Fibroblast of lung (primary cell): ENCODE measurements around the gene PSMD8. TPM values are rescaled to one million over a fixed set of nuclear protein-coding genes. Genes with fewer than 3 reads are reported as not detected.
A peak's percentile ranks its signal among the peaks of the same experiment; 100 is the strongest.

Experiments
- DNase-seq, 2 donors: peaks; one replicate each; pipeline versions ENCODE4 v3.0.0 to v3.0.0-alpha.2; 2010; ENCODE audit warnings: low read depth in 2 of 2
- H2AFZ ChIP-seq: 2 replicates; pipeline ENCODE4 v1.5.1; 2012; ENCODE audit warnings: low read length, control low read depth, inconsistent platforms
- H3K27ac ChIP-seq: 2 replicates; pipeline ENCODE4 v1.5.1; 2011; ENCODE audit warnings: low read length, control low read depth; ENCODE audit not compliant: insufficient read depth
- H3K27me3 ChIP-seq: 2 replicates; pipeline ENCODE4 v1.5.1; 2011; ENCODE audit warnings: mild to moderate bottlenecking, low read length; ENCODE audit not compliant: control insufficient read depth, insufficient read depth
- H3K36me3 ChIP-seq: 2 replicates; pipeline ENCODE4 v1.5.1; 2011; ENCODE audit warnings: low read length; ENCODE audit not compliant: control insufficient read depth, insufficient read depth
- H3K4me1 ChIP-seq: 2 replicates; pipeline ENCODE4 v1.5.1; 2011; ENCODE audit warnings: low read length; ENCODE audit not compliant: control insufficient read depth, insufficient read depth; ENCODE audit errors: extremely low read depth
- H3K4me2 ChIP-seq: 2 replicates; pipeline ENCODE4 v1.5.1; 2011; ENCODE audit warnings: low read length, control low read depth; ENCODE audit not compliant: insufficient read depth; ENCODE audit errors: extremely low read depth
- H3K4me3 ChIP-seq, 4 experiments: fragments of 200-600 bp in 1 of 4; sonication (generic) in 1 of 4; replicated peaks in 1 of 4; 2 replicates each; pipeline ENCODE4 v1.5.1; 2011 to 2016; ENCODE audit warnings: low read length in 4 of 4, low read depth in 3 of 4, mild to moderate bottlenecking in 3 of 4, control low read depth in 2 of 4, inconsistent platforms in 1 of 4, mixed read lengths in 1 of 4; ENCODE audit not compliant: insufficient read depth in 1 of 4; ENCODE audit errors: control extremely low read depth in 1 of 4
- H3K79me2 ChIP-seq: 2 replicates; pipeline ENCODE4 v1.5.1; 2012; ENCODE audit warnings: mild to moderate bottlenecking, low read length, inconsistent platforms; ENCODE audit not compliant: control insufficient read depth, insufficient read depth
- H3K9ac ChIP-seq: 2 replicates; pipeline ENCODE4 v1.5.1; 2011; ENCODE audit warnings: mild to moderate bottlenecking, low read length, control low read depth; ENCODE audit not compliant: insufficient read depth
- H3K9me3 ChIP-seq: 2 replicates; pipeline ENCODE4 v1.5.1; 2012; ENCODE audit warnings: low read depth, low read length; ENCODE audit not compliant: control insufficient read depth, insufficient read depth
- H4K20me1 ChIP-seq: 2 replicates; pipeline ENCODE4 v1.5.1; 2011; ENCODE audit warnings: low read length; ENCODE audit not compliant: control insufficient read depth, insufficient read depth; ENCODE audit errors: extremely low read depth
- EZH2 ChIP-seq: IDR thresholded peaks from 2 replicates; pipeline ENCODE4 v1.5.1; 2012; ENCODE audit warnings: low read length, control low read depth, mild to moderate bottlenecking; ENCODE audit errors: missing control alignments
- polyA plus RNA-seq, 2 donors: library from polyadenylated mRNA; depleted of rRNA in 1 of 2; stranded (reverse) in 1 of 2; unstranded in 1 of 2; fragments of >200 nt; gene quantifications; 2 replicates each; pipeline ENCODE4 v1.2.1, GENCODE V29; 2011 to 2012; ENCODE audit warnings: missing spikeins in 1 of 2
- total RNA-seq: library from RNA; depleted of rRNA; stranded (reverse); fragments of >200 nt; gene quantifications from 2 replicates; pipeline ENCODE4 v1.2.1, GENCODE V29; 2014
- TF ChIP-seq, protein P1 (sequence below), 2 donors: IDR thresholded peaks in 1 of 2; conservative IDR thresholded peaks in 1 of 2; 1 replicate in 1 of 2; 2 replicates in 1 of 2; pipeline ENCODE4 v1.5.1; 2011 to 2012; ENCODE audit warnings: low read length in 2 of 2, control low read depth in 1 of 2, inconsistent platforms in 1 of 2, low read depth in 1 of 2, mild to moderate bottlenecking in 1 of 2

PSMD8 gene
- total and polyA plus RNA-seq, 2 donors (not counting 1 experiment from before 2014, with no cell fraction given): 217 to 287 TPM

DNA sequence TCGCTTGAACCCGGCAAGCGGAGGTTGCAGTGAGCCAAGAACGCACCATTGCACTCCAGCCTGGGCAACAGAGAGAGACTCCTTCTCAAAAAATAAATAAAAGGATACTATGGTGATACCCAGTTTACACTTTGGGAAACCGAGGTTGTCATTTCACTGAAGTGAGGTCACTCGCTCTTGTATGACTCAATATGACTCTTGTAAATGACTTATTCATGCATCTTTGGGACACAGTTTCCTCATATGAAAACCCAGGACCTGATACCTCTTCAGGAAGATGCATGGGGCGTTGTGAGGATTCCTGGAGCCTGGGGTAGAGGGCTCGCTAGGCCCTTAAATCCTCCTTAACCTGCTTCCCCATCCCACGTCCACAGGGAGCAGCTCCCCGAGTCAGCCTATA lies 4.5 kb downstream of the PSMD8 start:
- Histone ChIP-seq H3K4me3 (no peak overlapping the region), H3K79me2 (peaks cover 34% of the 10 kb centered on the region), H3K9ac (no peak overlapping the region), H3K27me3 (no peaks in the 10 kb centered on the region), H2AFZ (no peak overlapping the region), H3K4me1 (peaks cover 7% of the 10 kb centered on the region), H3K4me2 (no peak overlapping the region), H4K20me1 (no peaks in the 10 kb centered on the region), H3K9me3 (no peaks in the 10 kb centered on the region), H3K36me3 (peaks cover 19% of the 10 kb centered on the region), H3K27ac (no peak overlapping the region)
- peak in 1 of 2 donors; percentile 32 for DNase-seq
- no peak for TF ChIP-seq EZH2
- TF ChIP-seq, protein P1, sequence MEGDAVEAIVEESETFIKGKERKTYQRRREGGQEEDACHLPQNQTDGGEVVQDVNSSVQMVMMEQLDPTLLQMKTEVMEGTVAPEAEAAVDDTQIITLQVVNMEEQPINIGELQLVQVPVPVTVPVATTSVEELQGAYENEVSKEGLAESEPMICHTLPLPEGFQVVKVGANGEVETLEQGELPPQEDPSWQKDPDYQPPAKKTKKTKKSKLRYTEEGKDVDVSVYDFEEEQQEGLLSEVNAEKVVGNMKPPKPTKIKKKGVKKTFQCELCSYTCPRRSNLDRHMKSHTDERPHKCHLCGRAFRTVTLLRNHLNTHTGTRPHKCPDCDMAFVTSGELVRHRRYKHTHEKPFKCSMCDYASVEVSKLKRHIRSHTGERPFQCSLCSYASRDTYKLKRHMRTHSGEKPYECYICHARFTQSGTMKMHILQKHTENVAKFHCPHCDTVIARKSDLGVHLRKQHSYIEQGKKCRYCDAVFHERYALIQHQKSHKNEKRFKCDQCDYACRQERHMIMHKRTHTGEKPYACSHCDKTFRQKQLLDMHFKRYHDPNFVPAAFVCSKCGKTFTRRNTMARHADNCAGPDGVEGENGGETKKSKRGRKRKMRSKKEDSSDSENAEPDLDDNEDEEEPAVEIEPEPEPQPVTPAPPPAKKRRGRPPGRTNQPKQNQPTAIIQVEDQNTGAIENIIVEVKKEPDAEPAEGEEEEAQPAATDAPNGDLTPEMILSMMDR (conservative IDR thresholded peaks at IDR 0.05 in 1 of 2, IDR thresholded peaks at IDR 0.05 in 1 of 2; ENCODE audit: low read depth in 1 of 2, low read length in 2 of 2): no peak

- H2AFZ ChIP-seq: no peak overlapping the region
- TF ChIP-seq, protein P1 (conservative IDR thresholded peaks at IDR 0.05 in 1 of 2, IDR thresholded peaks at IDR 0.05 in 1 of 2; ENCODE audit: low read depth in 1 of 2, low read length in 2 of 2): no peak
- no peak for TF ChIP-seq EZH2
- H3K36me3 ChIP-seq: peaks cover 23% of the 10 kb centered on the region
- no peaks in the 10 kb centered on the region for H3K27me3 ChIP-seq
- no peak overlapping the region for H3K4me3 ChIP-seq
- peaks cover 20% of the 10 kb centered on the region for H3K79me2 ChIP-seq
- no peak overlapping the region for H3K4me2 ChIP-seq
- no peak for DNase-seq
- no peak overlapping the region for H3K27ac ChIP-seq
- no peak overlapping the region for H3K9ac ChIP-seq
- H4K20me1 ChIP-seq: no peaks in the 10 kb centered on the region
- H3K4me1 ChIP-seq: peaks cover 5% of the 10 kb centered on the region
- H3K9me3 ChIP-seq: no peaks in the 10 kb centered on the region
Measured at GRCh38 chr19:38381138-38381537, 6.8 kb downstream of the PSMD8 start.

- no peaks in the 10 kb centered on the region for H4K20me1 ChIP-seq
- no peaks in the 10 kb centered on the region for H3K27me3 ChIP-seq
- peaks cover 2% of the 10 kb centered on the region for H3K79me2 ChIP-seq
- H3K9ac ChIP-seq: no peak overlapping the region
- H3K4me2 ChIP-seq: no peak overlapping the region
- H3K9me3 ChIP-seq: no peaks in the 10 kb centered on the region
- TF ChIP-seq, protein P1 (conservative IDR thresholded peaks at IDR 0.05 in 1 of 2, IDR thresholded peaks at IDR 0.05 in 1 of 2; ENCODE audit: low read depth in 1 of 2, low read length in 2 of 2): no peak
- no peak for TF ChIP-seq EZH2
- no peak for DNase-seq
- H3K4me1 ChIP-seq: peaks cover 2% of the 10 kb centered on the region
- H3K27ac ChIP-seq: no peak overlapping the region
- no peak overlapping the region for H2AFZ ChIP-seq
- peaks cover 18% of the 10 kb centered on the region for H3K36me3 ChIP-seq
- no peak overlapping the region for H3K4me3 ChIP-seq
Measured at GRCh38 chr19:38383184-38383583, 8.8 kb downstream of the PSMD8 start.
